ENCODE measurements around the gene WNT7A. TPM values are rescaled to one million over a fixed set of nuclear protein-coding genes. Genes with fewer than 3 reads are reported as not detected.

The WNT7A gene
- polyA plus RNA-seq, 1 of the 3 experiments (the other 2 are of a cell fraction), result not detected

DNA sequence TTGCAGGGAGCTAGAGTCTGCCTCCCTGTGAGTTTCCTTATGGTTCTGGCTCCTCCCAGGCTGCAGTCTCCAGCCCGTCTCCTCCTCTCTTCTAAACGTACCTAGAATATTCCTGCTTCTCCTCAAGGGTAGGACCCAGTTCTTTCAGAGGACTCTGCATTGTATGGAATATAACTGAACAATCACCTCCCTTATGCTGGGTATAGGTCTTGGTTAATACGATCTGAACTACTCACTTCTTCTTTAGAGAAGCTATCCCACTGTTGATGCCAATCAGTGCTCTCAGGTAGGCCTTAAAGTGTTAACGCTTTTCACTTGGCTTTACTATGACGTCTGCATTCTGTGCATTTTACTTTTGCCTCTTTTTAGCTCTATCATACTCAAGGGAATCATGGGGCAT lies 98.5 kb downstream of the WNT7A start:
- POLR2A ChIA-PET, result no interaction called here
- H3K4me3 ChIP-seq (ENCODE audit: low read depth in 2 of 2, low read length in 1 of 2), result no peak overlapping the region
- peaks cover 0 to 21% of the 10 kb centered on the region in 2 experiments; a peak in 1 of 4 replicates for H3K4me1 ChIP-seq (ENCODE audit: control insufficient read depth in 1 of 2, insufficient read depth in 2 of 2, low read depth in 1 of 2, low read length in 1 of 2)
- H3K27me3 ChIP-seq (ENCODE audit: insufficient read depth), result no peaks in the 10 kb centered on the region
- no peaks in the 10 kb centered on the region for H4K20me1 ChIP-seq (ENCODE audit: insufficient read depth)
- H3K9me2 ChIP-seq, result no peaks in the 10 kb centered on the region
- no peaks in the 10 kb centered on the region for H3K36me3 ChIP-seq (replicated peaks in 1 of 2; ENCODE audit: control insufficient read depth in 1 of 2, insufficient read depth in 2 of 2, low read length in 1 of 2)
- H3K79me2 ChIP-seq (ENCODE audit: insufficient read depth), result no peaks in the 10 kb centered on the region
- no peaks in the 10 kb centered on the region for H3K9me3 ChIP-seq
- no peak overlapping the region for H3K4me2 ChIP-seq
- no peak overlapping the region for H3K27ac ChIP-seq (ENCODE audit: low read depth in 2 of 2, low read length in 1 of 2)
- CTCF ChIA-PET, result interaction anchor here (1.1 to 1.7 kb wide), 5 partner anchors 10 to 123 kb away, joined by 4 to 7 read pairs (median 5); no protein-coding TSS in a partner anchor
- no peak for DNase-seq
- H2AFZ ChIP-seq (ENCODE audit: low read depth), result no peak overlapping the region
- TF ChIP-seq JUND (IDR thresholded peaks at IDR 0.05), result no peak
- no peak for TF ChIP-seq RAD21 (IDR thresholded peaks at IDR 0.05; ENCODE audit: low read length)
- no peak for TF ChIP-seq FOSL2 (IDR thresholded peaks at IDR 0.05; ENCODE audit: borderline replicate concordance, low read depth)
- TF ChIP-seq YY1 (IDR thresholded peaks at IDR 0.05; ENCODE audit: low read depth), result no peak
- TF ChIP-seq, protein P1, sequence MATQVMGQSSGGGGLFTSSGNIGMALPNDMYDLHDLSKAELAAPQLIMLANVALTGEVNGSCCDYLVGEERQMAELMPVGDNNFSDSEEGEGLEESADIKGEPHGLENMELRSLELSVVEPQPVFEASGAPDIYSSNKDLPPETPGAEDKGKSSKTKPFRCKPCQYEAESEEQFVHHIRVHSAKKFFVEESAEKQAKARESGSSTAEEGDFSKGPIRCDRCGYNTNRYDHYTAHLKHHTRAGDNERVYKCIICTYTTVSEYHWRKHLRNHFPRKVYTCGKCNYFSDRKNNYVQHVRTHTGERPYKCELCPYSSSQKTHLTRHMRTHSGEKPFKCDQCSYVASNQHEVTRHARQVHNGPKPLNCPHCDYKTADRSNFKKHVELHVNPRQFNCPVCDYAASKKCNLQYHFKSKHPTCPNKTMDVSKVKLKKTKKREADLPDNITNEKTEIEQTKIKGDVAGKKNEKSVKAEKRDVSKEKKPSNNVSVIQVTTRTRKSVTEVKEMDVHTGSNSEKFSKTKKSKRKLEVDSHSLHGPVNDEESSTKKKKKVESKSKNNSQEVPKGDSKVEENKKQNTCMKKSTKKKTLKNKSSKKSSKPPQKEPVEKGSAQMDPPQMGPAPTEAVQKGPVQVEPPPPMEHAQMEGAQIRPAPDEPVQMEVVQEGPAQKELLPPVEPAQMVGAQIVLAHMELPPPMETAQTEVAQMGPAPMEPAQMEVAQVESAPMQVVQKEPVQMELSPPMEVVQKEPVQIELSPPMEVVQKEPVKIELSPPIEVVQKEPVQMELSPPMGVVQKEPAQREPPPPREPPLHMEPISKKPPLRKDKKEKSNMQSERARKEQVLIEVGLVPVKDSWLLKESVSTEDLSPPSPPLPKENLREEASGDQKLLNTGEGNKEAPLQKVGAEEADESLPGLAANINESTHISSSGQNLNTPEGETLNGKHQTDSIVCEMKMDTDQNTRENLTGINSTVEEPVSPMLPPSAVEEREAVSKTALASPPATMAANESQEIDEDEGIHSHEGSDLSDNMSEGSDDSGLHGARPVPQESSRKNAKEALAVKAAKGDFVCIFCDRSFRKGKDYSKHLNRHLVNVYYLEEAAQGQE (IDR thresholded peaks at IDR 0.05; ENCODE audit: low read depth, low read length), result no peak
- TF ChIP-seq, protein P2, sequence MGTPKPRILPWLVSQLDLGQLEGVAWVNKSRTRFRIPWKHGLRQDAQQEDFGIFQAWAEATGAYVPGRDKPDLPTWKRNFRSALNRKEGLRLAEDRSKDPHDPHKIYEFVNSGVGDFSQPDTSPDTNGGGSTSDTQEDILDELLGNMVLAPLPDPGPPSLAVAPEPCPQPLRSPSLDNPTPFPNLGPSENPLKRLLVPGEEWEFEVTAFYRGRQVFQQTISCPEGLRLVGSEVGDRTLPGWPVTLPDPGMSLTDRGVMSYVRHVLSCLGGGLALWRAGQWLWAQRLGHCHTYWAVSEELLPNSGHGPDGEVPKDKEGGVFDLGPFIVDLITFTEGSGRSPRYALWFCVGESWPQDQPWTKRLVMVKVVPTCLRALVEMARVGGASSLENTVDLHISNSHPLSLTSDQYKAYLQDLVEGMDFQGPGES (IDR thresholded peaks at IDR 0.05; ENCODE audit: low read depth, low read length), result no peak
- TF ChIP-seq RCOR1 (IDR thresholded peaks at IDR 0.05; ENCODE audit: low read length), result no peak
- no peak for TF ChIP-seq NRF1 (IDR thresholded peaks at IDR 0.05; ENCODE audit: low read depth, low read length)
- no peak for TF ChIP-seq TCF12 (IDR thresholded peaks at IDR 0.05)
- TF ChIP-seq SIN3A (IDR thresholded peaks at IDR 0.05; ENCODE audit: borderline replicate concordance, low read depth, low read length), result no peak
- TF ChIP-seq SMC3 (IDR thresholded peaks at IDR 0.05; ENCODE audit: low read depth, low read length), result no peak
- no peak for TF ChIP-seq RXRA (IDR thresholded peaks at IDR 0.05; ENCODE audit: borderline replicate concordance, low read depth)
- TF ChIP-seq, protein P3, sequence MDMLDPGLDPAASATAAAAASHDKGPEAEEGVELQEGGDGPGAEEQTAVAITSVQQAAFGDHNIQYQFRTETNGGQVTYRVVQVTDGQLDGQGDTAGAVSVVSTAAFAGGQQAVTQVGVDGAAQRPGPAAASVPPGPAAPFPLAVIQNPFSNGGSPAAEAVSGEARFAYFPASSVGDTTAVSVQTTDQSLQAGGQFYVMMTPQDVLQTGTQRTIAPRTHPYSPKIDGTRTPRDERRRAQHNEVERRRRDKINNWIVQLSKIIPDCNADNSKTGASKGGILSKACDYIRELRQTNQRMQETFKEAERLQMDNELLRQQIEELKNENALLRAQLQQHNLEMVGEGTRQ (IDR thresholded peaks at IDR 0.05; ENCODE audit: borderline replicate concordance, low read depth, low read length), result no peak
- TF ChIP-seq CHD2 (IDR thresholded peaks at IDR 0.05; ENCODE audit: low read length, partially characterized antibody), result no peak
- no peak for TF ChIP-seq TEAD4 (IDR thresholded peaks at IDR 0.05; ENCODE audit: borderline replicate concordance, insufficient read depth)
- TF ChIP-seq EP300 (IDR thresholded peaks at IDR 0.05; ENCODE audit: borderline replicate concordance in 1 of 2, low read depth in 1 of 2, low read length in 1 of 2), result no peak
- no peak for TF ChIP-seq ELF1 (IDR thresholded peaks at IDR 0.05)
- TF ChIP-seq FOXJ3 (CRISPR knock-in tag; IDR thresholded peaks at IDR 0.05), result no peak
- no peaks in the 10 kb centered on the region for H3F3A ChIP-seq (replicated peaks; ENCODE audit: insufficient read depth)
- H3K9ac ChIP-seq, result no peak overlapping the region
- WGBS (ENCODE audit: low lambda C conversion rate), result 21% methylated on average over 5 of the region's 5 CpGs

All from SK-N-SH (cell line).